Loucy (cell line): Measurements from ENCODE around the gene SMYD5.

Experiments used
- CTCF ChIP-seq: fragments of 200-600 bp; sonication (generic); conservative IDR thresholded peaks from 2 replicates; pipeline ENCODE4 v1.5.1; 2014; ENCODE audit warnings: mild to moderate bottlenecking, antibody characterized with exemption, low read length
- EZH2phosphoT487 ChIP-seq: fragments of 200-600 bp; IDR thresholded peaks from 2 replicates; pipeline ENCODE4 v1.6.1; 2018; ENCODE audit warnings: antibody characterized with exemption, mild to moderate bottlenecking, moderate library complexity, borderline replicate concordance

- TF ChIP-seq CTCF (no peak), EZH2phosphoT487 (no peak)
Observed at GRCh38 chr2:73256618-73256922, 42.5 kb downstream of the SMYD5 start.
